Tibial nerve (tissue), 4 donors: Measurements from ENCODE around the gene TMEM213. TPM values are rescaled to one million over a fixed set of nuclear protein-coding genes. Genes with fewer than 3 reads are reported as not detected.

Experiments
- DNase-seq, 2 donors: peaks; one replicate each; pipeline ENCODE4 v3.0.0-alpha.2; 2019; ENCODE audit warnings: low spot score in 2 of 2
- H3K27ac ChIP-seq, 4 donors: fragments of 200-600 bp; sonication (generic) in 3 of 4; one replicate each; pipeline ENCODE4 v1.5.1; 2017 to 2019; ENCODE audit warnings: mild to moderate bottlenecking in 1 of 4
- H3K27me3 ChIP-seq, 2 donors: fragments of 200-600 bp; sonication (generic) in 1 of 2; one replicate each; pipeline versions ENCODE4 v1.5.1 to v1.6.0; 2017 to 2019
- H3K36me3 ChIP-seq, 3 donors: fragments of 200-600 bp; sonication (generic); one replicate each; pipeline ENCODE4 v1.5.1; 2018 to 2019
- H3K4me1 ChIP-seq, 4 donors: fragments of 200-600 bp; sonication (generic) in 3 of 4; one replicate each; pipeline ENCODE4 v1.5.1; 2017 to 2019
- H3K4me3 ChIP-seq, 4 donors: fragments of 200-600 bp; sonication (generic) in 3 of 4; one replicate each; pipeline ENCODE4 v1.5.1; 2017 to 2019; ENCODE audit warnings: mild to moderate bottlenecking in 1 of 4, moderate library complexity in 1 of 4
- H3K9me3 ChIP-seq, 4 donors: fragments of 200-600 bp; sonication (generic) in 3 of 4; one replicate each; pipeline ENCODE4 v1.5.1; 2017 to 2019
- EP300 ChIP-seq, 2 donors: sonication (generic); formaldehyde crosslinking; IDR thresholded peaks; one replicate each; pipeline ENCODE4 v1.6.1; 2017; ENCODE audit warnings: antibody characterized with exemption in 2 of 2, mild to moderate bottlenecking in 1 of 2
- POLR2A ChIP-seq, 2 donors: fragments of 450-650 bp; IDR thresholded peaks; one replicate each; pipeline ENCODE4 v1.6.1; 2017; ENCODE audit warnings: antibody characterized with exemption in 2 of 2, mild to moderate bottlenecking in 2 of 2, moderate library complexity in 2 of 2
- WGBS, 2 donors: methylation state at CpG; one replicate each; pipeline ENCODE4 v1.1.5; 2018; 5-methylcytosine and 5-hydroxymethylcytosine counted together
- total RNA-seq, 4 donors: library from RNA; depleted of rRNA; stranded (reverse); fragments of >200 nt; gene quantifications; one replicate each; pipeline ENCODE4 v1.1.0, GENCODE V29; 2016
- TF ChIP-seq, protein P1 (sequence below), 5 experiments: fragments of 200-600 bp in 3 of 5; fragments of 450-650 bp in 2 of 5; sonication (generic) in 3 of 5; IDR thresholded peaks; one replicate each; pipeline ENCODE4 v1.5.1; 2016 to 2019; ENCODE audit warnings: antibody characterized with exemption in 5 of 5, mild to moderate bottlenecking in 3 of 5, moderate library complexity in 2 of 5

Gene TMEM213
- total RNA-seq, 4 donors from 2014 or later: not detected

DNA sequence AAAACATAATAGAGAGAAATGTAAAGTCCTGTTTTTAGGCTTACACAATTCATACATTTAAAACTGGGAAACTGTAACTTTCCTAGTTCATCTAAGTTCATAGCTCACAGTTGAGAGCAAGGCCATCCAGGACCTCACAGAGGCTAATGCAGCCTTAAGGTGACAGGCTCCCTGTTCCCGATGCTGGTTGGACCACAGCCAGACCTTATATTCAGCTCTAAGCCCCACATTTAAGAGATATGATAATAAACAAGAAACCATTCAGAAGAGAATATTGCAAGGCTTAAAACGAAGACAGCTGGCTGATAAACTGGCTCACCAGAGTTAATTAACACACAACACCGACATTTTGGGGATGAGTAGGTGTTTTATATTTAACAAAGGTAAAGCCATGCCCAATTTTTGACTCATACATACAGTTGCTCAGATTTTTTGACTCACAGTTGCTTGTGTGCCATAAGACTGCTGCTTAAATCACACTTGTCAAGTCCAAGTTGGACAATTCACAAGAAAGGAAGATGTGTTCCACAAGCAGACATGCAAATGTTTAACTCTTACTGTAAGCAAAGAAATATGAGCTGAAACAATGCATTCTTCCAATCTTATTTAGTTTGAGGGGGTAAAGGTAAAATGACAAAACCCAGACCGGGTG is 41.1 kb upstream of the TMEM213 start:
- Histone ChIP-seq H3K27me3 (no peaks in the 10 kb centered on the region), H3K36me3 (no peaks in the 10 kb centered on the region), H3K4me3 (no peak overlapping the region), H3K27ac (no peak overlapping the region), H3K4me1 (no peaks in the 10 kb centered on the region), H3K9me3 (no peaks in the 10 kb centered on the region)
- TF ChIP-seq POLR2A (IDR thresholded peaks at IDR 0.05) (no peak), EP300 (IDR thresholded peaks at IDR 0.05) (no peak)
- TF ChIP-seq, protein P1, sequence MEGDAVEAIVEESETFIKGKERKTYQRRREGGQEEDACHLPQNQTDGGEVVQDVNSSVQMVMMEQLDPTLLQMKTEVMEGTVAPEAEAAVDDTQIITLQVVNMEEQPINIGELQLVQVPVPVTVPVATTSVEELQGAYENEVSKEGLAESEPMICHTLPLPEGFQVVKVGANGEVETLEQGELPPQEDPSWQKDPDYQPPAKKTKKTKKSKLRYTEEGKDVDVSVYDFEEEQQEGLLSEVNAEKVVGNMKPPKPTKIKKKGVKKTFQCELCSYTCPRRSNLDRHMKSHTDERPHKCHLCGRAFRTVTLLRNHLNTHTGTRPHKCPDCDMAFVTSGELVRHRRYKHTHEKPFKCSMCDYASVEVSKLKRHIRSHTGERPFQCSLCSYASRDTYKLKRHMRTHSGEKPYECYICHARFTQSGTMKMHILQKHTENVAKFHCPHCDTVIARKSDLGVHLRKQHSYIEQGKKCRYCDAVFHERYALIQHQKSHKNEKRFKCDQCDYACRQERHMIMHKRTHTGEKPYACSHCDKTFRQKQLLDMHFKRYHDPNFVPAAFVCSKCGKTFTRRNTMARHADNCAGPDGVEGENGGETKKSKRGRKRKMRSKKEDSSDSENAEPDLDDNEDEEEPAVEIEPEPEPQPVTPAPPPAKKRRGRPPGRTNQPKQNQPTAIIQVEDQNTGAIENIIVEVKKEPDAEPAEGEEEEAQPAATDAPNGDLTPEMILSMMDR (IDR thresholded peaks at IDR 0.05): no peak
- DNase-seq: no peak
- WGBS, 2 donors: 48 to 49% methylated on average over 4 of the region's 4 CpGs

DNA sequence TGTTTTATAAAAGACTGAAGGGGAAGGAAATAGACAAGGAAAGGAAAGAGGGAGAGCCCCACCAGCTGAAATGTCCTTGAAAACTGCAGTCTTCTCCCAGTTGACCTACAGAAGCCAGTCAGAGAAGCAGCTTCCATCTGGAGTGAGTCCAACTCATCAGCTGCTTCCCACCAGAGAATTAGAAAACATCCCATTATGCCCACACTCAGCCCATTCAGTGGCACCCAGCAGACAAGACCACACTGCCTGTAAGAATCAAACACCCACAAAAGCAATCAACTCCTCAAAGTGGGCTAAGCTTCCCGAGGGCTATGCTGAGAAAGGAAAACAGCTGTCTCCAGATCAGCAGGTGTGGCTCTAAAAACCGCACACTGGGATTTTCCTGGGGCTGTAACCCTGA is 29.6 kb upstream of the TMEM213 start:
- whole genome bisulfite sequencing, 2 donors: 13 to 53% methylated on average over 2 of the region's 2 CpGs
- TF ChIP-seq POLR2A (IDR thresholded peaks at IDR 0.05) (no peak), EP300 (IDR thresholded peaks at IDR 0.05) (no peak)
- TF ChIP-seq, protein P1 (IDR thresholded peaks at IDR 0.05): no peak
- no peak for DNase-seq

DNA sequence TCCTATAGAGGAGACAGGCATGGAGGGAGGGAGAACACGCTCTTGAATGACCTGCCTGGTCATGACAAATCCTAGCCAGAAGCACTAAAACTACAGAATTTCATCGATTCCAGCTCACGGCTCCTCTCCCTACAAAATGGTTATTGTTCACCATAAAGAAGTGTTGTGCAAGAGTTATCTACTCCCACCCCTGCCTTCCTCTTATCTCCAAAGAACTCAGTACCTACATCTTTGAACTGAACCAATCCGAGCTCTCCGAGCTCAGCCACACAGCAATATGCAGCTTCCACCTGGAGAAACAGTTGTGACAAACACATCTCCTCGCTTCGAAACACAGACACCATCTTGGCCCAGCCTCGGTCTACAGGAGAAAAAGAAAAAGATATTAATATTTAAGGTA is 26.9 kb upstream of the TMEM213 start:
- no peaks in the 10 kb centered on the region for H3K4me1 ChIP-seq
- H3K27ac ChIP-seq: no peak overlapping the region
- H3K27me3 ChIP-seq: no peaks in the 10 kb centered on the region
- H3K4me3 ChIP-seq: no peak overlapping the region
- DNase-seq: no peak
- H3K36me3 ChIP-seq: no peaks in the 10 kb centered on the region
- TF ChIP-seq, protein P1 (IDR thresholded peaks at IDR 0.05): no peak
- TF ChIP-seq EP300 (IDR thresholded peaks at IDR 0.05) (no peak), POLR2A (IDR thresholded peaks at IDR 0.05) (no peak)
- no peaks in the 10 kb centered on the region for H3K9me3 ChIP-seq
- WGBS, 2 donors: 87 to 88% methylated on average over 8 of the region's 8 CpGs

More for the DNA sequence above, 29.6 kb upstream of the TMEM213 start:
- Histone ChIP-seq H3K4me3 (no peak overlapping the region), H3K9me3 (no peaks in the 10 kb centered on the region), H3K36me3 (no peaks in the 10 kb centered on the region), H3K4me1 (no peaks in the 10 kb centered on the region), H3K27ac (no peak overlapping the region), H3K27me3 (no peaks in the 10 kb centered on the region)

DNA sequence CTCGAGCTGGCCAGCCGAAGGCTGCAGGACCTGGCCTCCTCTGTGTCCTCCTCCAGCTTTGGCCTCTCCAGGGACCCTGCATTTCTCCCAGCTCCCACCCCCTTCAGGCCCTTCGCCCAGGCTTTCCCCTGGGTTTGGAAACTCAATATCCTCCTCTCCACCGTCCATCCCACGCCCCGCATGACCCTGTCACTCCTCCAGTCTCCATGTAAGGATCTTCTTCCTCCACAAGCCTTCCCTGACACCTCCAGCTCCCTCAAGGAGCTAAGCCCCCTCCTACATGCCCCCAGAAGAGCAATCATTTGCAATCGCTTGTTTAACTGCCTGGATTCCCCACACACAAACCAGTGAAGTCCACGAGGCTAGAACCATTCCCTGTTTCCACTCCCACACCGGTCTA is 24.6 kb upstream of the TMEM213 start:
- TF ChIP-seq POLR2A (IDR thresholded peaks at IDR 0.05) (no peak), EP300 (IDR thresholded peaks at IDR 0.05) (no peak)
- TF ChIP-seq, protein P1 (IDR thresholded peaks at IDR 0.05): no peak
- WGBS, 2 donors: 80 to 84% methylated on average over 8 to 9 of the region's 9 CpGs
- DNase-seq: no peak

DNA sequence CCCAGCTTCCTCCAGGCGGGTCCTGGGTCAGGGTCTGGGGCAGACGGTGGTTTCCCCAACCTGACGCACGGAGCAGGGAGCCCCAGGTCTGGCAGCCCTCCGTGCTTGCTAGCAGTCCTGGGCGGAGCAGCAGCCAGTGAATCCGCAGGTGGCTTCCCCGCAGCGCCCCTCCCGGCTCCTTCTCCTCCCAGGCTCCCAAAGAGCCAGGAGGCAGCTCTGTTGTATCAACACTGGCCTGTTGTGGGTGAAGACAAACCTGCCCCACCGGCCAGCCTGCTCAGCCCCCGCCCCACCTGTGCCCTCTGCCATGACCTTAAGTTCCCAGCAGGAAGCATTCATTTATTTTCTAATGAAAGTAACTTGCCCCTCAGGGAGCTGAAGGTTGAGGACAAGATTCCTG is 24.0 kb upstream of the TMEM213 start:
- no peaks in the 10 kb centered on the region for H3K27me3 ChIP-seq
- H3K4me1 ChIP-seq: no peaks in the 10 kb centered on the region
- H3K27ac ChIP-seq: no peak overlapping the region
- no peaks in the 10 kb centered on the region for H3K36me3 ChIP-seq
- 31 to 46% methylated on average over 2 to 10 of the region's 12 CpGs for WGBS, 2 donors
- no peaks in the 10 kb centered on the region for H3K9me3 ChIP-seq
- no peak for DNase-seq
- TF ChIP-seq, protein P1 (IDR thresholded peaks at IDR 0.05): no peak
- TF ChIP-seq POLR2A (IDR thresholded peaks at IDR 0.05) (no peak), EP300 (IDR thresholded peaks at IDR 0.05) (no peak)
- no peak overlapping the region for H3K4me3 ChIP-seq

More for the DNA sequence above, 24.6 kb upstream of the TMEM213 start:
- no peaks in the 10 kb centered on the region for H3K36me3 ChIP-seq
- H3K4me3 ChIP-seq: no peak overlapping the region
- no peak overlapping the region for H3K27ac ChIP-seq
- H3K9me3 ChIP-seq: no peaks in the 10 kb centered on the region
- H3K4me1 ChIP-seq: no peaks in the 10 kb centered on the region
- no peaks in the 10 kb centered on the region for H3K27me3 ChIP-seq
